HG02840 (cell line): ENCODE measurements around the gene SPPL2B.

Experiments
- ATAC-seq: cut with Tn5 transposase; IDR thresholded peaks from one replicate; pipeline ENCODE4 v1.9.1; 2021; ENCODE audit warnings: mild to moderate bottlenecking, moderate library complexity, moderate number of reproducible peaks; ENCODE audit not compliant: unreplicated experiment, low FRiP score

SPPL2B gene

DNA sequence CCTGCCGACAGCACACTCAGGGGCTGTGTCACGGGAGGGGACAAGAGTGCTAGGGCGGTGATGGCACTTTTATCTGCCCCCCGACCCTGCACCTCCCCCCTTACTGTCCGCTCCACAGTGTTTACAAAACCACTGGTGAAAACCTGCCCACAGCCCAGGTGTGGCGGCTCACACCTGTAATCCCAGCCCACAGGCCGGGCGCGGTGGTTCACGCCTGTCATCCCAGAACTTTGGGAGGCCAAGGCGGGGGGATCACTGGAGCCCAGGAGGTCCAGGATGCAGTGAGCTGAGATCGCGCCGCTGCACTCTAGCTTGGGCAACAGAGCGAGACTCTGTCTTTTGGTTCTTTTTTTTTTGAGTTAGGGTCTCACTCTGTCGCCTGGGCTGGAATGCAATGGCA, 32.3 kb upstream of the SPPL2B start:
- ATAC-seq = no peak

- no peak for ATAC-seq
These were observed 28.0 kb upstream of the SPPL2B start for GRCh38 chr19:2300533-2300932.

GRCh38 chr19:2302319-2303210, 25.9 kb upstream of the SPPL2B start:
- no peak for ATAC-seq

GRCh38 chr19:2303211-2303798, 25.2 kb upstream of the SPPL2B start:
- ATAC-seq = no peak

DNA sequence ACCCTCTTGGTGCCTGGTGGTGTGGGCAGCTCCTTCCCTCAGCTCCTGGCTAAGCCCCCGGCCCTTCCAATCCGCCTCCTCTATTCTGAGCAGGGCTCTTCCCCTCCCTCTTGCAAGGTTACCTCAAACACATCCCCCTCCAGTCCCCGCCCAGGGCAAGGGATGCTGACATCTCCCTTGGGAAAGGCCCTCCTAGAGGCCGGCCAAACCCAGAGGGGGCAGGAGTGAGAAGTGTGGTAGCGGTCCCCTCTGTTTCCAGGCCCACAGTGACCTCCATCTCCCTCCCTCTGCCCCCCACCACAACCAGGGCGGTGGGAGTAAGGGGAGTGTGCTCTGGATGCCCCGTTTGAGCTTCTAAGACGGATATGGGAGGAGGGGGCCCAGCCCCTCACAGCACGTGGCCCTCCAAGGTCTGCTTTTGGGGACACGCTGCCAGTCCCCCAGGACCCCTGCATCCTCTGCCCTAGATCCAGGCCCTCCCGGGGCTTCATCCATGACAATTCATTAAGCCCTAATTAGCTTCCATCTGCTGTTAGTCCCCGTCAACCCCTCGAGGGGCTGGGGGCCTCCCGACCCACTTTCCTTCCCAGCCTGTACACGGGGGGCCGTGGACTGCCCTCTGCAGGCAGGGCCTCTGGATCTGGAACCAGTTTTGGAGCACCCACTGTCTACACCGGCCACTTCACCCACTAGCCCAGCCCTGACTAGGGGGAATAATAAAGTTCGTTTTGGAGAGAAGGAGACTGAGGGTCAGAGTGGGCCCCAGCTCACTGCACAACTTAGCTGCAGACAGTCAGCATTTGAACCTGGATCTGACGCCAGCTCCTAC, 22.8 kb upstream of the SPPL2B start:
- no peak for ATAC-seq

DNA sequence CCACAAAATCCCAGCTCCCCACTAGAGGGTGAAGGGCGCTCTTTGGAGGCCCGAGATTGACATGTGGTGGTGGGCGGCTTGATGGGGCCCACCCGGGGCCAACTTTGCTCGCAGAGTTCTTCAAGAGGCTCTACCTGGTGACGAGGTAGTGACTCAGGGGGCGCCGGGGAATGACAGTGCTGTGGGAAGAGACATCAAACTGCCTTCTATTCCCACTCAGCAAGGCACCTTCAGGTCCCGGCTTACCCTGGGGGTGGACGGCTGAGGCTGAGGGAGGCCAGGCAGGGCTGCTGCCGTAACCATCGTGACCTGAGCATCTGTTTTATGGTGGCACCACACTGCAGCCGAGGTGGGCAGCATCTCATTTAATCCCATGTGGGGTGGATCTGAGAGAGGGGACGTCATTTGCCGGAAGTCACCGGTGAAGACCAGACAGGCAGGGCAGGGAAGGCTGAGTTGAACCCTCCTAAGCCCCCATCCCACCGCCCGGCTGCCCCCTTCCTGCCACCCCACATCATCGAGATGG, 22.1 kb upstream of the SPPL2B start:
- no peak for ATAC-seq

DNA sequence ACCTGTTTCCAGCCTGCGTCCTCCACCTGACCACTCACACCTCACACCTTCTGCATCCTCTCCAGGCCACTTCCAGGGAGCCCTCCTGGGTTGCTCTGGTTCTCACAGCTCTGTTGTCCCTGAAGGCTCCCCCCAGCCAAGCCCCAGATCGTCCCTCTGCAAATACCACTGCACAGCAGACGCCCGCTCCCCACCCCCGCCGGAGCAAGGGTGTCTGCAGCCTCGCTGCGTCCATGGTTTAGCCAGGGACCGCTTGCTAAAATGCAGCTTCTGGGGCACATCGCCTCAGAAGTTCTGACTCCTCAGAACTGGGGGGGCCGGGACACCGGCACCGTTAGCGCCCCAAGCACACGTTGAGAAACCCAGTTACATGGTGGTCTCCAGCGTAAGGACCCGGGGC, 21.5 kb upstream of the SPPL2B start:
- no peak for ATAC-seq

- ATAC-seq = no peak
These were observed 20.9 kb upstream of the SPPL2B start for GRCh38 chr19:2307518-2308012.

- no peak for ATAC-seq
These were observed 20.3 kb upstream of the SPPL2B start, which contains the start of gene LINGO3 for GRCh38 chr19:2308114-2308556. LINGO3 (minus strand) TSS chr19:2308154; CDS start chr19:2291776, 16,378 bp downstream.

- no peak for ATAC-seq
These were observed 18.6 kb upstream of the SPPL2B start for GRCh38 chr19:2309734-2310362.

DNA sequence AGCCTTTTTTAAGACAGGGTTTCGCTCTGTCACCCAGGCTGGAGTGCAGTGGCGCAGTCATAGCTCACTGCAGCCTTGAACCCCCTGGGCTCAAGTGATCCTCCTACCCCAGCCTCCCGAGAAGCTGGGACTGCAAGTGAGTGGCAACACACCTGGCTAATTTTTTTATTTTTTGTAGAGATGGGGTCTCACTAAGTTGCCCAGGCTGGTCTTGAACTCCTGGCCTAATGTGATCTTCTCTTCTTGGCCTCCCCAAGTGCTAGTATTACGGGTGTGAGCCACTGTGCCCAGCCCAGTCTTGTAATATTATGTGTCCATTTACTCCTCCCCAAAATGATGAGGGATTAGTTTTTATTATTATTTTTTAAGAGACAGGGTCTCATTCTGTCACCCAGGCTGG, 17.4 kb upstream of the SPPL2B start:
- ATAC-seq = no peak

DNA sequence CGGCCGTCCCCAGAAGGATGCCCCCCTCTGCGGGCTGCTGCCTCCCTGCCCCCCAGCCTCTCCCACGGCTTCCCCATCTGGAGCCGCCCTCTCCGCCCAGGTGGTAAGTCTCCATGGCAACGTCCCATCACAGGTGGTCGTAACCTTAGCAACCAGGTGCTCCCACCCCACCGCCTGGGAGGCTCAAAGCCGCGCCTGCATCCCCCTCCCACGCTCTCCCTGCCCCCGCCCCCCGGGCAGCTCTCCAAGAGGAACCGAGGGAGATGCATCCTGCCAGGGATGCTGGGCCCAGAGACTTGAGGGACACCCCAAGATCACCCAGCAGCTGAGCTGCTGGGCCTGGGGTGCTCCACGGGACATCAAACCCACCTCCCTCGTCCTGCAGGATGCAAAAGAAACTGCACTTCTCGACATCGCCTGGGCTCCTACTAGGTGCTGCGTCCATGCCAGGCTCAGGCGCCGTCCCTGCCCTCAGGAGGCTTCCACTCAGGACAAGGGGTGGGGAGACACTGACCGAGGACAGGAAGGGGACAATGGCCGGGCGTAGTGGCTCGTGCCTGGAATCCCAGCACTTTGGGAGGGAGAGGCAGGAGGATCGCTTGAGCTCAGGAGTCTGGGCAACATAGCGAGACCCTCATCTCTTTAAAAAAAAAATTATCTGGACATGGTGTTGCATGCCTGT, 15.5 kb upstream of the SPPL2B start:
- ATAC-seq = no peak

DNA sequence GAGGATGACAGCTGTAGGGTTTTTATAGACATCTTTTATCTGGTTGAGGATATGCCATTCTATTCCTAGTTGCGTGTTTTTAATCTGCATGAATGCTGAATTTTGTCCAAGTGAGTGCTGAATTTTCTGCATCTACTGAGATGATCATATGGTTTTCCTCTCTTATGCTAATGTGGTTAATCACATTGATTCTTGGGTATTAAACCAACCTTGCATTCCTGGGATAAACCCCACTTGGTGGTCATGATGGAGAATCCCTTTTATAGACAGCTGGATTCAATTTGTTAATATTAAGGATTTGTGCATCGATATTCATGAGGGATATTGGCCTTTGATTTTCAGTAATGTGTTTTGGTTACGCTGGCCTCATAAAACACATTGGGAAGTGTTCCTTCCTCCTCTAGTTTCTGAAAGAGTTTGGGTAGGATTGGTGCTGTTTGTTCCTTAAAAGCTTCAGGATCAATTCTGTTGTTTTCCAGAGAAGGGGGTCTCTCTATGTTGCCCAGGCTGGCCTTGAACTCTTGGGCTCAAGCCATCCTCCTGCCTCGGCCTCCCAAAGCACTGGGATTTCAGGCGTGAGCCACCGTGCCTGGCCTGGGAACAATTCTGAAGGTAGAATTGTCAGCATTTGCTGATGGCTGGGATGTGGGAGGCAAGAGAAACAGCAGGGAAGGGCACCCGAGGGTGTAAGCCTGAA, 13.2 kb upstream of the SPPL2B start:
- no peak for ATAC-seq

GRCh38 chr19:2315818-2316353, 12.6 kb upstream of the SPPL2B start:
- ATAC-seq = no peak

GRCh38 chr19:2317300-2317699, 11.2 kb upstream of the SPPL2B start:
- no peak for ATAC-seq

- no peak for ATAC-seq
These were observed 10.7 kb upstream of the SPPL2B start for GRCh38 chr19:2317756-2318155.

DNA sequence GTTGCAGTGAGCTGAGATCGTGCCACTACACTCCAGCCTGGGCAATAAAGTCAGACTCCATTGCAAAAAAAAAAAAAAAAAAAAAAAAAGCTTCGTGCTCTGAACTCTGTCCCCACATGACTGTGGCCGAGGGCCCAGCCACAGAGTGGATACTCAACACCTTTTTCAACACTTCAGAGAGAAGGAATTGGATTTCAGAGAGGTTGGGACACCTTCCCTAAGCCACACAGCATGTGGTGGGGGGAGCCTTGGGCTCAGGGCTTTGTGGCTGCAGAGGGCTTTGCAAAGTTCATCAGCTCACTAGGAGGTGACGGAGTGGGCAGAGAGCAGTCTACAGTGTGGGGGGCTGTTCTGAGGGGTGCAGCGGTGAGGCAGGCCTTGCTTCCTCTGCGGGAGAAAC, 9.6 kb upstream of the SPPL2B start:
- no peak for ATAC-seq

DNA sequence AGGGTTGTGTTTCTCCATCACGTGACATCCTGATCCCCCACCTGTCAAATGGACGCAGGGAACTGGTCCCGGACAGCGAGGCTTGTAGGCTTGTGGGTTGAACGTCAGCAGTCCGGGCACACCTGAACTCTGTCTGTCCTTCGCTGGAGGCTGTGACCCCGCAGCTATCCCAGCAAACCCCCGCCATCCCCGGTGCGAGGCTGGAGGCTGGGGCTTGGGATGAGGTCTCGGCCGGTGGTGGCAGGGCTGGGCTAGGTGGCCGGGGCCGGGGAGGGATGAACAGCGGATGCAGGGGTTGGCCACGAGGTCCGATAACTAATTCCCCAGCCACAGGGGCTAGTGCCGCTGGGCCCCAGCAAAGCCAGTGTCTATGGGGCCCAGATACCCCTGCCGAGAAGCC, 8.9 kb upstream of the SPPL2B start:
- ATAC-seq = no peak

- ATAC-seq = no peak
These were observed 8.4 kb upstream of the SPPL2B start for GRCh38 chr19:2320049-2320448.
